Psoas muscle (tissue), 8 donors: ENCODE results near the gene MAST4. TPM values are rescaled to one million over a fixed set of nuclear protein-coding genes. Genes with fewer than 3 reads are reported as not detected.

Experiments
- ATAC-seq, 4 donors: fragments of 200-7000 bp; cut with Tn5 transposase; one replicate each; pipeline ENCODE4 v1.9.1; 2020; ENCODE audit warnings: moderate library complexity in 3 of 4, mild to moderate bottlenecking in 2 of 4
- DNase-seq, 2 donors: peaks; one replicate each; pipeline ENCODE4 v3.0.0-alpha.2; 2020
- H3K27ac ChIP-seq: fragments of 200-600 bp; one replicate; pipeline ENCODE4 v1.8.0; 2022
- H3K27me3 ChIP-seq, 3 donors: fragments of 200-600 bp in 1 of 3; one replicate each; pipeline versions ENCODE4 v1.6.1 to v1.8.0; 2013 to 2022; ENCODE audit warnings: low read length in 2 of 3, mild to moderate bottlenecking in 2 of 3, moderate library complexity in 1 of 3; ENCODE audit not compliant: insufficient read depth in 3 of 3
- H3K36me3 ChIP-seq, 2 donors: fragments of 200-600 bp in 1 of 2; one replicate each; pipeline versions ENCODE4 v1.6.1 to v1.8.0; 2013 to 2022; ENCODE audit warnings: low read depth in 1 of 2, mild to moderate bottlenecking in 1 of 2, moderate library complexity in 1 of 2; ENCODE audit not compliant: insufficient read depth in 1 of 2
- H3K4me1 ChIP-seq: fragments of 200-600 bp; one replicate; pipeline ENCODE4 v1.8.0; 2022
- H3K4me3 ChIP-seq: fragments of 200-600 bp; one replicate; pipeline ENCODE4 v1.8.0; 2022; ENCODE audit warnings: mild to moderate bottlenecking
- H3K9me3 ChIP-seq: fragments of 200-600 bp; one replicate; pipeline ENCODE4 v1.8.0; 2022
- WGBS, 3 donors: extraction: QIAGEN DNeasy Blood & Tissue Kit; methylation state at CpG; one replicate each; pipeline versions ENCODE4 v1.1.6 to v1.1.7; 2013; 5-methylcytosine and 5-hydroxymethylcytosine counted together
- intact Hi-C, 2 donors: fragments of 100-400 bp; cut with DNase I; formaldehyde crosslinking; loops; one replicate each; pipeline versions ENCODE4 v1.11.0 to v1.14.2; 2022
- polyA plus RNA-seq, 3 donors: library from polyadenylated mRNA; stranded (reverse); fragments of 200-250 nt; gene quantifications; one replicate each; pipeline ENCODE4 v1.2.3, GENCODE V29; 2013
- total RNA-seq, 4 donors: library from RNA; stranded (reverse); fragmentation: NEBNext Ultra II Directional in 2 of 4; extraction: Animal tissue kit (Norgen Biotek cat#: 25700) in 2 of 4; gene quantifications; one replicate each; pipeline versions ENCODE4 v1.2.1 to v1.2.4, GENCODE V29; 2021 to 2023
- TF ChIP-seq, protein P1 (sequence below): fragments of 200-600 bp; IDR thresholded peaks from one replicate; pipeline ENCODE4 v1.8.0; 2022; ENCODE audit warnings: antibody characterized with exemption
- donor health status: healthy with polysubstance abuse.
- donor health status: DM: no; HTN: no; CAD: no; lungs with moderate emphysema.
- donor health status: Bipolar disorder and iron deficiency.
- donor health status: healthy.
- donor health status: DM: yes; HTN: yes; CAD: no.
- donor health status: DM: no; HTN: no; CAD: no.
- donor health status: DM: no; HTN: no; CAD: no.
- donor health status: DM: yes; HTN: yes; CAD: no.

Gene MAST4
- total and polyA plus RNA-seq, 7 donors: 3.2 to 123 (median 12.1) TPM

DNA sequence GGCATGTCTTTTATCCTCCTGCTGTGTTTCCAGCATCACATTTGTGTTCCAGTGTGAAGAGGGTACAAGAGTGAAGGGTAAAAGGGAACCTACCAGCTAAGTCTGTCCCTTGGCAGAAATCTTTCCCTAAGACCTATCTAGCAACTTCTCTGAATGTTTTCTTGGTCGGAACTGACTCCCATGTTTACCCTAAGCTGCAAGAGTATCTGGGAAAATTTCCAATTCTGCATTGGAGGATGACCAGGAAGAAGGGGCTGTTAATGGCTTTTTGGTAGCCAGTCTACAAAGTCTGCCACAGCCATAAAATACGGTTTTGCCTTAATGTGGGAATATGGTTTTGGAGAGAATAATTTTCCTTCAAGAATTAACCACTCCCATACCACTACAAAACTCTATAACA lies 75.1 kb downstream of the MAST4 start:
- DNase-seq (no peak), ATAC-seq (no peak)
- 44 to 58% (median 46%) methylated on average over 2 of the region's 2 CpGs for WGBS, 3 donors
- no peaks in the 10 kb centered on the region for H3K9me3 ChIP-seq
- no peak overlapping the region for H3K4me3 ChIP-seq
- H3K27ac ChIP-seq: no peak overlapping the region
- H3K4me1 ChIP-seq: no peaks in the 10 kb centered on the region
- TF ChIP-seq, protein P1, sequence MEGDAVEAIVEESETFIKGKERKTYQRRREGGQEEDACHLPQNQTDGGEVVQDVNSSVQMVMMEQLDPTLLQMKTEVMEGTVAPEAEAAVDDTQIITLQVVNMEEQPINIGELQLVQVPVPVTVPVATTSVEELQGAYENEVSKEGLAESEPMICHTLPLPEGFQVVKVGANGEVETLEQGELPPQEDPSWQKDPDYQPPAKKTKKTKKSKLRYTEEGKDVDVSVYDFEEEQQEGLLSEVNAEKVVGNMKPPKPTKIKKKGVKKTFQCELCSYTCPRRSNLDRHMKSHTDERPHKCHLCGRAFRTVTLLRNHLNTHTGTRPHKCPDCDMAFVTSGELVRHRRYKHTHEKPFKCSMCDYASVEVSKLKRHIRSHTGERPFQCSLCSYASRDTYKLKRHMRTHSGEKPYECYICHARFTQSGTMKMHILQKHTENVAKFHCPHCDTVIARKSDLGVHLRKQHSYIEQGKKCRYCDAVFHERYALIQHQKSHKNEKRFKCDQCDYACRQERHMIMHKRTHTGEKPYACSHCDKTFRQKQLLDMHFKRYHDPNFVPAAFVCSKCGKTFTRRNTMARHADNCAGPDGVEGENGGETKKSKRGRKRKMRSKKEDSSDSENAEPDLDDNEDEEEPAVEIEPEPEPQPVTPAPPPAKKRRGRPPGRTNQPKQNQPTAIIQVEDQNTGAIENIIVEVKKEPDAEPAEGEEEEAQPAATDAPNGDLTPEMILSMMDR: no peak
- no peaks in the 10 kb centered on the region for H3K27me3 ChIP-seq
- H3K36me3 ChIP-seq: no peaks in the 10 kb centered on the region
- intact Hi-C loops: no loop called here

DNA sequence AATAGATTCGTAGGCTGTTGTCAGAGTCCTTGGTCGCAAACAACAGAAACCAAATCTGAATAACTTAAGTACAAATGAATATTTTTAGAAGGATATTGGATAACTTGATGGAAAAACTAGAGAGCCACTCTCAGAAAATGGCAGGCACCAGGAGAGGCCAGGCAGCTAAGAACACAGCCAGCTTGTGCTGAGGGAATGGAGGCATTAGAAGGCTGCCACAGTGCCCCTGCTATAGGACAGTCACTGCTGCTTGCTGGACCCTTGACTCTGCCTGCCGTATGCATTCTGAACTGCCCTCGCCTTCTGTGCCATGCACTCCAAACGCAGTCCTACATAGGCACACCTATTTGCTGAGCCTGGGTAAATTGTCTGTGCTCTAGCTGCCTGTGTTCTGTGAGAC lies 78.6 kb downstream of the MAST4 start:
- no peak overlapping the region for H3K4me3 ChIP-seq
- no peak for ATAC-seq
- H3K27me3 ChIP-seq: no peaks in the 10 kb centered on the region
- WGBS, 3 donors: 91 to 95% (median 93%) methylated on average over 5 of the region's 5 CpGs
- TF ChIP-seq, protein P1: no peak
- no peak for DNase-seq
- H3K27ac ChIP-seq: no peak overlapping the region
- intact Hi-C loops: no loop called here
- H3K36me3 ChIP-seq: no peaks in the 10 kb centered on the region
- no peaks in the 10 kb centered on the region for H3K4me1 ChIP-seq
- H3K9me3 ChIP-seq: no peaks in the 10 kb centered on the region

DNA sequence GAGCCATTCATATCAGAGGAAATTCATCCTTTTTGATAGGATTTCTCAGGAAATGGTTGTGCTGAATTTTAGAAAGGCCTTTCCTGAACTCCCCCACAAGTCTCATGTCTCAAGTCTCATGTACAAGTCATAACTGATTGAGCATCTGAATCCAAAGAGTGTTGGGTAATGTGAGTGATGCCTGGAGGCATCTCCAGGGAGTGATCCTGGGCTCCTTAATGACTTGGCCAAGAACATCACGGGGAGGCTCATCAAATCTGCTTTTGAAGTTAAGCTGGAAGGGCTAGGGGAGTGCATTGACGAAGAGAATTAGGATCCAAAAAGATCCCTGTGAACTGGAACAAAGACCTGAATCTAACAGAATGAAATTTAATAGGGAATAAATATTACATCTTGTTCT lies 79.2 kb downstream of the MAST4 start:
- no peaks in the 10 kb centered on the region for H3K4me1 ChIP-seq
- no peaks in the 10 kb centered on the region for H3K27me3 ChIP-seq
- no peaks in the 10 kb centered on the region for H3K9me3 ChIP-seq
- ATAC-seq (no peak), DNase-seq (no peak)
- no peaks in the 10 kb centered on the region for H3K36me3 ChIP-seq
- TF ChIP-seq, protein P1: no peak
- H3K4me3 ChIP-seq: no peak overlapping the region
- no peak overlapping the region for H3K27ac ChIP-seq
- WGBS, 3 donors: 64 to 69% (median 65%) methylated on average over 2 of the region's 2 CpGs
- intact Hi-C loops: no loop called here

DNA sequence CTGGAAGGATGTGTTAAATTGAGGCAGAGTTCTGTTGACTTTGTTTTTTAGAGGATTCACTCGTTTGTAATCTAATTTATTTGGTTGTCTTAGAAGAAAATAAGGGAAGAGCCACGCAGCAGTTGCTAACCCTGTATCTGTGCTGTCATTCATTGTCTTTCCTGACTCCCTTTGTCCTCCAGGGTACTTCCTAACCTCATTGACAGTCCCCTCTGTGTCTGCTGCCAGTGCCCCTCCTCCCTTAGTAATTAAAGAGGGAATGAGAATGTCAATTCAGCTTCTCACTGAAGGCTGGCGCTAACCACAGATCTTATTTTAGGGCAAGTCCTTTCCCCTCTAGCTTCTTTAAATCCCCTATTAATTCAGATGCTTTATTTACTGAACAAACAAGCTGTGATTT lies 84.0 kb downstream of the MAST4 start:
- Histone ChIP-seq H3K4me3 (no peak overlapping the region), H3K9me3 (no peaks in the 10 kb centered on the region), H3K36me3 (no peaks in the 10 kb centered on the region), H3K27ac (no peak overlapping the region), H3K4me1 (no peaks in the 10 kb centered on the region), H3K27me3 (no peaks in the 10 kb centered on the region)
- DNase-seq: no peak
- ATAC-seq: no peak
- intact Hi-C loops: no loop called here
- TF ChIP-seq, protein P1: no peak
- 35 to 43% (median 41%) methylated on average over 3 of the region's 3 CpGs for whole genome bisulfite sequencing, 3 donors

DNA sequence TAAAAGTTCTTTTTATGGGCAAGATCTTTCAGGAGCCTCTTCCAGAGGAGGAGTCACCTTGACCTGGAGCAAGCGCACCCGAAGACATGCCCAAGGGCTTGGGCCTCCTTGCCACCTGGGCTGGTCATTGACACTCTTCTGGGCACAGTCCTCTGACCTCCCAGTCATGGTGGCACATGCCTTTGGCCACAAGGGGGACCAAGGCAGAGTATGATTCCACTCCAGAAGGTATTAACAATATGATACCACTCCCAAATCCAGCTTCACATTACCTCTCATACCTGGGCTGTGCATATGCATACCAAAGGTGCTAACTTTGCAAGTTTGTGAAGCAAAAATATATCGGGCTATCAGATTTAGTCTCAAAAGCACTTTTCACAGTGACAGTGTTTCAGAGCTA lies 84.6 kb downstream of the MAST4 start:
- Histone ChIP-seq H3K27me3 (no peaks in the 10 kb centered on the region), H3K4me1 (no peaks in the 10 kb centered on the region), H3K4me3 (no peak overlapping the region), H3K27ac (no peak overlapping the region), H3K9me3 (no peaks in the 10 kb centered on the region), H3K36me3 (no peaks in the 10 kb centered on the region)
- DNase-seq (no peak), ATAC-seq (no peak)
- WGBS, 3 donors: 92 to 97% (median 96%) methylated on average over 3 of the region's 3 CpGs
- TF ChIP-seq, protein P1: no peak
- intact Hi-C loops: no loop called here
